AG09309 (cell line): ENCODE results near the gene UPK3A.

Experiments used
- DNase-seq: peaks from one replicate; pipeline ENCODE4 v3.0.0-alpha.2; 2010; ENCODE audit warnings: low read depth
- H3K4me3 ChIP-seq: 2 replicates; pipeline ENCODE4 v1.5.1; 2011; ENCODE audit warnings: mild to moderate bottlenecking, low read depth, low read length, moderate library complexity; ENCODE audit not compliant: control insufficient read depth
- CTCF ChIP-seq: IDR thresholded peaks from 2 replicates; pipeline ENCODE4 v1.5.1; 2011; ENCODE audit warnings: mild to moderate bottlenecking, low read depth, low read length, inconsistent platforms; ENCODE audit not compliant: insufficient read depth, control insufficient read depth; ENCODE audit errors: missing control alignments

UPK3A gene

GRCh38 chr22:45261407-45262088, 23.2 kb upstream of the UPK3A start:
- TF ChIP-seq CTCF, result no peak
- DNase-seq, result no peak
- no peak overlapping the region for H3K4me3 ChIP-seq

GRCh38 chr22:45262195-45262930, 22.4 kb upstream of the UPK3A start:
- no peak for TF ChIP-seq CTCF
- H3K4me3 ChIP-seq, result no peak overlapping the region
- DNase-seq, result no peak

- DNase-seq, result no peak
- H3K4me3 ChIP-seq, result no peak overlapping the region
- no peak for TF ChIP-seq CTCF
Measured at GRCh38 chr22:45262931-45263462, 21.8 kb upstream of the UPK3A start.

GRCh38 chr22:45263463-45264269, 21.1 kb upstream of the UPK3A start:
- peak; percentile 90 for TF ChIP-seq CTCF
- H3K4me3 ChIP-seq, result no peak overlapping the region
- DNase-seq, result peak; percentile 61

GRCh38 chr22:45265535-45265934, 19.2 kb upstream of the UPK3A start:
- no peak for DNase-seq

More at GRCh38 chr22:45265535-45265934, 19.2 kb upstream of the UPK3A start:
- no peak overlapping the region for H3K4me3 ChIP-seq
- no peak for TF ChIP-seq CTCF
